Measurements from ENCODE around the gene ZCCHC7.
"Not testable (repeated sequence)": the region's sequence is repeated elsewhere in the genome, so short reads cannot be mapped to it uniquely, and the experiment has no call there.

The ZCCHC7 gene

DNA sequence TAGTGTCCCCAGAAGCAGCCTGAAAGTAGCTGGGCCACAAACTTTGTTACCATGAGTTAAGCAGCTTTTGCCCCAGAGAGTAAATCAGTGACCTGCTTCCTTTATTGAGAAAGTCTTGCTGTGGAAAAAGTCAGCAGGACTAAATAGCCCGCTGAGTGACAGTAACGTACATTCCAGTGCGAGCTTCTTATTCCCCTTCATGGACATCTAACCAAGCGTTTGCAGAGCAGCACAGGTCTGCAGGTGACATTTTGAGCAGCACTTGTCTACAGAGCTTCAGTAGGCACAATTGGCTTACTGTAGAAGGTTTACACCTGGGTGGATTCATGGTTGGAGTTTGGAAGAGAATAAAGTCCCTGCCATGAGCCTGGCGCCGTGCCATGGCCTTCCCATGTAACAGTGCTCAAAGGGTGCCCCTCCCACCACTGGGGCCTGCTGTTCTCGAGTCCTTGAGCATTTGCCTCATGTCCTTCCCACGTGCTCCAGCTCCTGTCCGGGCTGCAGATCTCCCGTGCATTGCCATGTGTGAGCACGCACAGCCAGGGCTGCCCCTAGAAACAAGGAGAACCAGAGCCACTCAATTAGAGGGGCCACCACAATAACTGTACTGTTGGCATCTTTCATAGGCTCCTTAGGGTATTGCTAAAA is 260.8 kb downstream of the ZCCHC7 start:
- no peak for DNase-seq

DNA sequence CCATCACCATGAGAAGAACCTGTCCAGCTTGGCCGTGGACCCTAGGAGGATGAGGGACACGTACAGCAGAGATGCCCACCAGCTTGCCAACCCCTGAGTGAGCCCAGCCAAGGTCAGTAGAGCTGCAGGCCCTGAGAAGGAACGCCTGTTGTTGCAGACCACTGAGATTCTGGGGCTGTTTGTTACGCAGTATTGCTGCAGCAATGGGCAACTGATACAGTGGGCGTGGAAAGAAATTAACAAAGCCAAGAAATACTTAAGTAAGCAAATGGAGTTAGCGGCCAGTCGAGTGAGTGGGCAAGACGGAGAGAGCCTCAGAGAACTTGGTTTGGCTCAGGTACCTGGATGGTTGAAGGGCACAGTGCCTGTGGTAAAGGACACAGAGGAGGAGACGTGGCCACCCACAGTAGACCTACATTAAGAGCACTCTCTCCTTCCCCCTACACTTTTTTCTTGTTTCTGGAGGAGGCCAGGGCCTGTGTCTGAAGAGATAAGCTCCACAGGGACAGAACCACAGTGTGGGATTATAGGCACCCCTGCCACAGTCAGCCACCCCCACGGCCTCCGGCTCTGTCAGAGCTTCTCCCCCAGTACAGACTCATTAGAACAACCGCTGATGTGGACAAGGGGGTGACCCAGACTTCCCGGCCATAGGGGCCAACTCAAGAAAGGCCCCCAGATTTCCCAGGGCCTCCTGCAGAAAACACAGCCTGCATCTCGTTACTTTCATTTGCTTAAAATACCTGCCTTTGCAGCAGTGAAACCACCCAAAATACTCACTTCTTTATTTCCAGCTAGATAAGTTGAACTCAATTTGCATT is 262.0 kb downstream of the ZCCHC7 start:
- no peak for DNase-seq

DNA sequence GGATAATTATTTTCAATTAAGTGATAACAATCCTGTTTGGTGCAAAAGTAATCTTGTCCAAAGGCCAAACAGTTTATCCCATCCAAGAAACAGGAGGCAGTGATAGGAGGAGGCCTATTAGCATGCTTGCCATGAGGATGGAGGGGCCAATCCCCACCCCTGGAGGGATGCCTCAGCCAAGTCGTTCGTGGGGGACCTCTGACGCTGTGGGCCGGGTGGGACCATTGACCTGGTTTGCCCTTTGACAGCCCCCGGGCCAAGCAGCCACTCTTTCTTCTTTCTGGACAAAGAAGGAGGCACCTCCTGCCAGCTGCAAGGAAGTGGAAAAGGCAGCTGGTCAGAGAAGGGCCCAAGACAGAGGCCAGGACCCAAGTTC is 262.6 kb downstream of the ZCCHC7 start:
- DNase-seq, result no peak

DNA sequence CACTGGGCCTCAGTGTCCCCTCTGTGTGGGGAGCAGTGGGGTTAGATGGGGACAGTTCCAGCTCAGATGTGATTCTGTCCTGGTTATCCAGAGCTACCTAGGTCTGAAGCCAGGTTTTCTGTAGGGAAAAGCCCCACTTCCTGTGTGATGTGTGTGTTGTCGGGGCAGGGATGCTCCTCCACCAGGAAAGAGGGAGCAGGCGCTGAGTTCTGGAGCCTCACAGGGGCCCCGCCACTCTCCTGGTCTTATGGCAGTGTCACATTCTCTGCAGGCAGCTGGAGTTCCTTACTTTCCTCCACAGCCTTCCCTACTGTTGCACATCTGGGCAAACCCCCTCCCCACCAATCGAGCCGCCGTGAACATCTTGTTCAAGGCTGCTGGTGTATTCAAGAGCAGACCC is 263.0 kb downstream of the ZCCHC7 start:
- no peak for DNase-seq

GRCh38 chr9:37383876-37384746 is 263.7 kb downstream of the ZCCHC7 start:
- DNase-seq, result no peak

DNA sequence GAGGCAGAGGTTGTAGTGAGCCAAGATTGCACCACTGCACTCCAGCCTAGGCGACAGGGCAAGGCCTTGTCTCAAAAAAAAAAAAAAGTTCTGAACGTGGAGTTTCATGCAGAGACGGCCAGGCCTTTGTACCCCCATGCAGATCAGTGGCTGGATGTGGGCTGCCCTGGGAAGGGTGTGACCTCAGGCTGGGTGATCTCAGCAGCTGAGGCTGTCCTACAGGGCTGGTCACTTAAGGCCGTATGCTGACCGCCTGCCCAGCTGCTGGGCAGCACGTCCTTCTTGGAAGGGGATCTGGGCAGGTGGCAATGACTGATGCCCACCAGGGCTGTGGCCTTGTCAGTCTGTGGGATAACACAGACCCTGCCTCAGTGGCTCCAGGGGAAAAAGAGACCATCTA is 264.9 kb downstream of the ZCCHC7 start:
- DNase-seq, result no peak

DNA sequence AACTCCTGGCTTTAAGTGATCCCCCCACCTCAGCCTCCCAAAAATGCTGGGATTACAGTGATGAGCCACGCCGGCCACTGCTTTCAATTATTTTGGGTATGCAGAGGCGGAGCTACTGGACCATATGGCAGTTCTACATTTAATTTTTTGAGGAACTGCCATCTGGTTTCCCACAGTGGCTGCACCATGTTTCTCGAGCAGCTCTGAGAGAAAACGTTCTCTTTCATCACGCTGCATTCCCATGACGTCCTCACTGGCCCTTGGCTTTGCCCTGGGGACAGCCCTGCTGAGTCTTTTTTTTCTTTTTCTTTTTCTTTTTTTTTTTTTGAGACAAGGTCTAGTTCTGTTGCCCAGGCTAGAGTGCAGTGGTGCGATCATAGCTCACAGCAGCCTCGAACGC is 266.6 kb downstream of the ZCCHC7 start:
- no peak for DNase-seq

- no peak for DNase-seq
These were observed 270.4 kb downstream of the ZCCHC7 start for GRCh38 chr9:37390759-37391158.

GRCh38 chr9:37392272-37392671 is 271.9 kb downstream of the ZCCHC7 start:
- DNase-seq, result no peak

GRCh38 chr9:37395229-37395628 is 274.9 kb downstream of the ZCCHC7 start:
- no peak for DNase-seq

DNA sequence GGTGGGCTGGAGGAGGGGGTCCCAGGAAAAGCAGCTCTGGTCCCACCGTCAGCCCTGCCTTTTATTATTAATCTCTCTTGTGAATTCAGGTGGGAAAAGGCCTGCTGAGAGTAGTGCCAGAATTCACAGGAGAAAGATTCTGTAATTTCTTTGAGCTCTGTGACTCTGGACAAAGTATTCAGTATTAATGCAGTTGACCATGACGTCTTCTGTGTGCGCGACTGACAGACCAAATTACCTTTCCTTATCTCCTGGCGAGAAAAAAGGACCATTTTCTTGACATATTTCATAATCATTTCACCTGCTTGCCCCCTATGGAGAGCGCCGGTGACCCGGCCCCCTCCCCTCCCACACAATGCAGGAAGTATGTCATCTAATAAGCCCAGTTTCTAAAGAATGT is 275.3 kb downstream of the ZCCHC7 start:
- no peak for DNase-seq

DNA sequence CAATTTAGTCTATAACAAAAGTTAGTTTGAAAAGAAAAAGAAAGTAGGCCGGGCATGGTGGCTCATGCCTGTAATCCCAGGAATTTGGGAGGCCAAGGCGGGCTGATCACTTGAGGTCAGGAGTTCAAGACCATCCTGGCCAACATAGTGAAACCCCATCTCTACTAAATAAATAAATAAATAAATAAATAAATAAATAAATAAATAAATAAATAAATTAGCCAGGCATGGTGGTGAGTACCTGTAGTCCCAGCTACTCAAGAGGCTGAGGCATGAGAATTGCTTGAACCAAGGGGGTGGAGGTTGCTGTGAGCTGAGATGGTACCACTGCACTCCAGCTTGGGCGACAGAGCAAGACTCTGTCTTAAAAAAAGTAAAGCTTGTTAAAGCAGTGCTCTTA is 277.6 kb downstream of the ZCCHC7 start:
- DNase-seq, result not testable (repeated sequence)

GRCh38 chr9:37398464-37399025 is 278.2 kb downstream of the ZCCHC7 start:
- DNase-seq, result no peak

DNA sequence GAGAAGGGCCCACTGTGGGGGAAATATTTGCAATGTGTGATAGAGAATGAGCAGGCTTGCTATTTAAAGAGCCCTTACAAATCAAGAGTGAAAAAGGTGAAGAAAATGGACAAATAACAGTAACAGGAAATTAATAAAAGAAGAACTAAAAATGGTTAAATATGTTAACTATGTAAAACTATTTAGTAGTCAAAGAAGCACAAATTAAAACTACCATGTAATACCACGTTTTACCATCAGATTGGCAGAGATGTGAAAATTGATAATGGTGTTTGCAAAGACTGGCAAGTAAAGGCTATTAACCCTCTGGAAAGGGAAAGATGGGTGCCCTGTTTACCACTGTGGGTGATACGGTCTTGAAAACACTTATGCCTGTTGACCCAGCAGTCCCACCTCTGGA is 279.0 kb downstream of the ZCCHC7 start:
- no peak for DNase-seq

DNA sequence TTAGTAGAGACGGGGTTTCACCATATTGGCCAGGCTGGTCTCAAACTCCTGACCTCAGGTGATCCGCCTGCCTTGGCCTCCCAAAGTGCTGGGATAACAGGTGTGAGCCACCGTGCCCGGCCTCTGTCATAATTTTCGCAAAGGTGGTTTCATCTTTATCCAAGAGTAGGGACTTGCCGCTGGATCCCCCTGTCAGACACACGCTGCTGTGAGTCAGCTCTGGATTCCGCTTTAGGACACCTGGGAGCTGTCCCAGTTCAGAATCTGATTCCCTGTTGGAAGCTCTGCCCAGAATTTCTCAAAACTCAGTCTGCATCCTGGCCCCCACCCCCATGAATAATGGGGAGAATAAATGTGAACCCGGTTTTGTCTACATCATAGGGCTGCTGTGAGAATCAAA is 284.2 kb downstream of the ZCCHC7 start:
- no peak for DNase-seq

GRCh38 chr9:37405350-37405749 is 285.0 kb downstream of the ZCCHC7 start:
- no peak for DNase-seq

- no peak for DNase-seq
These were observed 285.5 kb downstream of the ZCCHC7 start for GRCh38 chr9:37405764-37406380.

- no peak for DNase-seq
These were observed 286.4 kb downstream of the ZCCHC7 start for GRCh38 chr9:37406603-37407401.

DNA sequence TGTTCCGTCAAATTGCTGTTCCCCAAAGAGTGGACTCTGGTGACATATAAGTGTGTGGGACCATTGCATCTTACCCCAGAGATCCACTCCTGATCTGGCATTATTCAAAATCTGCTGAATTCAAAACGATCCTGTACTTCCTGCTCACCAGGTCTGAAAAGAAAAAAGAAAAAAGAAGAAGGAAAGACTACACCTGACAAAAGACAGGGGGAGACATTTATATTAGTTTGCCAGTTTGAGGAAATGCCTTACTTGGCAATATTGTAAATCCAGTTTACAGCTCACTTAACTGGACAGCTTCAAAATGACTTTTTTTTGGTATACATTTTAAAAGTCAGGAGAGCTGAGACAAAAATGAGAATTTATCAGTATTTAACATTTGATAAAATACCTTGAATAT is 287.1 kb downstream of the ZCCHC7 start:
- DNase-seq, result no peak

Data from NCI-H446 (cell line).